Measurements from ENCODE around the gene GALNTL6.
A peak's percentile ranks its signal among the peaks of the same experiment; 100 is the strongest.
"Not testable (repeated sequence)": the region's sequence is repeated elsewhere in the genome, so short reads cannot be mapped to it uniquely, and the experiment has no call there.

The GALNTL6 gene

DNA sequence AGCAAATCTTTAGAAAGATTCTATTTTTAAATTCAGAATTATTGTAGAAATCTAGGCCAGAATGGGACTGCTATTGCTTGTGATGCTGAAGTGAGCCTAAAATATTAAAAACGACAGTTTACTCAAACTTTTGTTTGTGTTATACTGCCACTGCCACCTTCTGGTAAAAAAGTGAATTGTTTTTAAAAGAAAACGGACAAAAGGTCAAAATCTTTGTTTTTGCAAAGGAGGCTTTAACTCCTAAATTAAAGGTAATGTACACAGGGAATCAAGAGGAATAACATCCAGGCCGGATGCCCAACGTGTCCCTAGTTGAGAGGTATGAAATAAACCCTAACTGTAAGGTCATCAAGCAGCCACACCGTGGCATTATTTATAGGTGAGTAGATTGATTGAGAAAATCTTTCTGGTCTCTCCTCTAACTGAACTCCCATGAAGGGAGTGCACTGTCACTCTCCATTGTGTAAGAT lies 1017.1 kb downstream of the GALNTL6 start:
- DNase-seq = peak; percentile 22

DNA sequence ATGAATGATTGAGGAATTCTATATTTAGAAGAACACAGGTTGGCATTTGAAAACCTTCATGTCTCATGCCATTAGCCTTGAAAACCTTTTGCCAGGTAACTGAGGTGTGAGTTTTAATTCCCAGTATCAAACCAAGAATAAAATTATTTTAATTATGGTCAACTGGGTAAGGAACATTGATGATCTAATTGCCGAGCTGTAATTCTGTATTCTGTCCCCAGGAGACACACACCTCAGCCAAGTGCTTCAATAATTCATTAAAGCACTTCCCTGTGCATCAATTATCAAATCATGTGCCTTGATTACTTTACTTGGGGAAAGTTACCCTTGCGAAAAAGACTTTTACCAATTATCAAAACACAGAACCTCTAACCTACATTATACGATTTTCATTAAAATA lies 1023.5 kb downstream of the GALNTL6 start:
- no peak for DNase-seq

DNA sequence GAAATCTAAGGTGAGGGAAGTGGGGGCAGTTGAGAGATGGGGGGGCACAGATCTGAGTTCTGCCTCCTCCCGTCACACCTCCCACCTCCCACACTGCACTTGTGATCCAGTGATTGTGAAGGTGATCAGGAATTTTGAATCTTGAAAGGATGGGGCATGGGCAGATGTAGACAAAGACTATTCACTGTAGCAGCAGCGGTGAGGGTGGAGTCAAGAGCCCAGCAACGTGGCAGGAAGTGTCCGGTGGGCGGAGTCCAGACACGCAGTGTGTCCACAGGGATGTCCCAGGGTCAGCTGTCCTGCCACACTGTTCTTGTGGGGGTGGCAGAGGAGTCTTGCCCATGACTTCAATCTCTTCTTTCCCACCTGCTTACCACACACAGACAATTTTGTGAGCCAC lies 1024.9 kb downstream of the GALNTL6 start:
- DNase-seq = no peak

DNA sequence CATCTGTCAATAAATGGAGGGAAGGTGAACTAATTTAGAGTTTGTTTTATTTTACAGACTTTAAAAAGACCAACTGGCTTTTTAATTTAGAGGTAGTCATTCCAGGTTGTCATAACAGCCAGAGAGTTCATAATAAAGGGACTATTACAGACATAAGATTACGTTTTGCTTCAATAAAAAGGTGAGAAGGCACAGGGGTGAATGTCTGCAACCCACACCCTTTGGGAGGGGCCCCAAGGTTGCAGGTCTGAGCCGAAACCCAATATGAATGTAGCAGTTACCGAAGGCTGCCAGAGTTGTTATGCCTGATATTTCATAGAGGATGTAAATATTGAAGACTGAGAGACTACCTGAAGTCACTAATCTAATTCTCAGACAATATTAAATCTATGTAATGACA lies 1025.7 kb downstream of the GALNTL6 start:
- no peak for DNase-seq

DNA sequence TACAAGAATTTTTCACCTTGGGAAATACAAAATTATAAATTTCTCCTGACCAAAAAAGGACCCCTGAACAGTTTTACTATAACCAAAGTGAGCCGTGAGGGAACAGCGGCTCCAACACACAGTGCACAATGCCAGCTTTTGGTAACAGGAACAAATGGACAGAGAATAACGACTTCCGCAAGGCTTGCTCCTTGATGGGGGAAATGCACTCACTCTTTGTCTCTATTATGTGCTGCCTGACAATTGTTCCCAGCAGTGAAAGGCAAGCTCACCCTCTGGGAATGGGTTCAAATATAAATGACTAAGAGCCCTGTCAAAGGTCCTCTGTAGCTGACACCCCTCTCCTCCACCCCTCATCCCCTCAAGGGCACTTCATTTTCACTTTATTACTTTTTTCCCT lies 1029.6 kb downstream of the GALNTL6 start:
- no peak for DNase-seq

DNA sequence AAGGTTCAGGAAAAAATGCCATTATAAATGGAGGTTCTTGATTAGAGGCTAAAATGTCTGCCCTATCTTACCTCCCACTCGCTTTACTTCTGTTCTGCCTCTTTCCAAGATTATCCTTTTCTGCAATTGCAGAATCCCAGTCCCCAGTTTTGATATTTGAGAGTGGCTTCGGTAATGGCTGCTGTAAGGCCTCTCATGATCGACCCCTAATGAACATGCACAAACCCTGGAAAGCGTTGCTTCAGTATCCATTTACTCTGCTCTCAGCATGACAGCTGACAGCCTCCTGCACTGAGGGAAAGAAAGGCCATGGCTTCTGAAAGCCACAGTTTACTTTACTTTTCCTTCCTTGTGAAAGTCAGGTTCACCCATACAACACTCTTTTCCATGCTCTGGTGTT lies 1030.0 kb downstream of the GALNTL6 start:
- no peak for DNase-seq

DNA sequence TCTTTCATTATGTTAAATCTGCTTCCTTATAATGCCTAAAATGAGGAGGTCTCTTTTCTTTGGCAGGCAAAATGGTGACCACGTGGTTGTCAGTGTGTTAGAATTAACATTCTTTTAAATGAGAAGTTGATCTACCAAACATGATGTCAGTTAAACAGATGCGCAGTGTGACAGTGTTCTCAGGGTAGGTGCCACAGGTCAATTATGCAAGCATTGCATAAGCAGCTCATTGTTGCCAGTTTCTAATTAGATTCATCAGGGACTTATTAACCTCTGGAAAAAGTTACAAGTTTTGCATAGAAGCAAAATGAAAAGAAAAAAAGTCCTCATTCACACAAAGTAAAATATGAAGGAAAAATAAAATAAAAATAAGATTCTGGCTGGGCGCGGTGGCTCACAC lies 1031.4 kb downstream of the GALNTL6 start:
- no peak for DNase-seq

DNA sequence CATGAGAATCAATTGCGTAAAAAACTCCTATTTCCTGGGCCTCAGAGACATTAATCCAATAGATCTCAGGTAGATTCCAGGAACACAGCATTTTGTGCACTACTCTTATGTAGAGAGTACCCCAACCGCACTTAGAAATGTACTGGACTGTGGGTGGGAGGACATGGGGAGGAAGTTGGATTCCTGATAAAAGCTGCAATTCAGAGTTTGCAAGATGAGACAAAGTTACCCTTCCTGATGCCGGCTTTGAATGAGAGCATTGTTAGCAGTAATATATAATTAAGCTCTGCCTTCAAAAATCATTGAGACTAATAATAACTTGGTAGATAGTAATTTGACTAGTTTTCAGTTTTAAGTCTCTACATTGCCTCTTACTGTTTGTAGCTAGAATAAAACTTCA lies 1032.1 kb downstream of the GALNTL6 start:
- no peak for DNase-seq

DNA sequence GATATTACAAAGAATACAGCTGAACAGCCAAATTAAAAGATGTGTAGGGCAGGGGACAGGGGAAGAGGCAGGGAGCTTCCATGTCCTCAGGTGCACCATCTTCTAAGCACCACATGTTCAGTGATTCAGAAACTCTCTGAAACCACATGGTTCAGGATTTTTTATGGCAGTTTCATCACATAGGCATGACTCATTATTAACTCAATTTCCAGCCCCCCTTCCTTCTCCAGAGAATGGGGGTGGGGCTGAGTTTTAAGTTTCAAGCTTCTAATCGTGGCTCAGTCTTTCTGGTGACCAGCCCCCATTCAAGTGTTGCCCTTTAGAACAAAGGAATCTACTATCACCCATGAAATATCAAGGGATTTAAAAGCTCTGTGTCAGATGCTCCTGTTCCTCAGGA lies 1037.6 kb downstream of the GALNTL6 start:
- no peak for DNase-seq

DNA sequence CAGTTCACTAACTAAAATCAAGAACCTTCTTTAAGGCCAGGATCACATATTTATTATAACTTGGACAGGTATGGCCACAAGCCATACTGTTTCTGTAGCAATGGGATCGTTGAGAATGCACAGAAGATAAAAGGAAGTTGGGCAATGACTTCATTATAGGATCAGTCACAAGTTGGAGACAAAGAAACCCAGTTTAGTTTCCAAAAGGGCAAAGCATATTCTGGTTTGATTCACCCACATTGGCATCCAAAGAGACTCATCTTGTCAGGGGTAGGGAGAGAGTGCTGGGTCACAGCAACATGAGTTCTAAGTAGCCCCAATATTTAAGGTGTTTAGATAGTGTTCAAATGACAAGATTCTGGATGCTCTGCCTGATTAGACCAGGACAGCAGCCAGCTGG lies 1038.3 kb downstream of the GALNTL6 start:
- no peak for DNase-seq

DNA sequence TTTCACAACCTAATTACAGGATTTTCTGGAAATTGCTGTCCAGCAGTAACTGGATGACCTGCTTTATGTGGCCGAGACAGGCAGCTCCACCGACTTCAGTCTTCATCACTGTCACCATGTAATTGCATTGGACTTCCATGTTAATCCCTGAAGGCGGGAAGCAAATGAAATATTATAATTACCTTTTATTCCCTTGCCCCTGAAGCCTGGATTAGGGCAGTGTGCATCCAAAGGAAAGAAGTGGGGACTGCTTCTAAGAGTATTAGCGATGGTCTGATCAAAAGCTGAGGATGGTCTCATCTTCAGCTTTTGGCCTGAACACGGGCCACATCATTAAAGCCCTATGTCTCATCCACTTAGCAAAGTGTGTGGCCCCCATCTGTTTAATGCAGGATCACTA lies 1043.8 kb downstream of the GALNTL6 start:
- DNase-seq = no peak

DNA sequence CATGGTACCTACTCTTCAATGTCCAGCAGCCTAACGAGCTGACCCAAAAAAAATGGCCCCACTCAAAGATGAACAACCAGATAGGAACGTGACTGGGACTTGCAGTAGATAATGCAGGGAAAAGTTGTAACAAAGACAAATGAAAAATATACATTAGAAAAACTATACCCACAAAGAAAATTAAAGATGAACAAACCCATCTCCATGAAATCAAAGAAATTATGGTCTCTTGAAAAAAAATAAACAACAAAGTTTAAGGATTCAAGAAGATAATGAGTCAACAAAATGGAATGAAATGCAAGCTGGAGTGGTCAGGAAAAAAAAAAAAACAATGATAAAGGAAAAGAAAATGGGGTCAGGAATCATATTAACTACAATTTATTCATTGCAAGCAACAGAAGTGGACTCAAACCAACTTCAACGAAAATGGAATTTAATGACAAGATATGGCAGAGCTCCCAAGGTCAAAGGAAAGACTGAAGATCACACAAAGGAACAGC lies 1045.6 kb downstream of the GALNTL6 start:
- no peak for DNase-seq

DNA sequence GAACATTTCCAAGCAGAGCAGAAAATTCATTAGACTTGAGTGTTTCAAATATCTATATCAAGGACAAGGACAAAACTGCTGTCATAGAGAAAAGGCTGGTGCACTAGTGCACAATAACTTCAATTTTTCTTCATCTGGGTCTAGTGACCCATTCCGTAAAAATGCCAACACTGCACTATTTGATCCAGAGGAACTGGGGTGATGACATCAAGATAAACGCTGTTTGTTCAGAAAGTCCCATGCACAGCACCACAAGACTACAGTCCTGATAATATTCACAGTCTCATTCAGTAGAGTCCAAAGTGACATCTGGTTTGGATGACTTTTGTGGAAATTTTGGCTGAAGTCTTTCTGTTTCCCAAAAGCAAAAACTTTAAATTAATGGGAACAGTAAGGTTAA lies 1051.9 kb downstream of the GALNTL6 start:
- no peak for DNase-seq

DNA sequence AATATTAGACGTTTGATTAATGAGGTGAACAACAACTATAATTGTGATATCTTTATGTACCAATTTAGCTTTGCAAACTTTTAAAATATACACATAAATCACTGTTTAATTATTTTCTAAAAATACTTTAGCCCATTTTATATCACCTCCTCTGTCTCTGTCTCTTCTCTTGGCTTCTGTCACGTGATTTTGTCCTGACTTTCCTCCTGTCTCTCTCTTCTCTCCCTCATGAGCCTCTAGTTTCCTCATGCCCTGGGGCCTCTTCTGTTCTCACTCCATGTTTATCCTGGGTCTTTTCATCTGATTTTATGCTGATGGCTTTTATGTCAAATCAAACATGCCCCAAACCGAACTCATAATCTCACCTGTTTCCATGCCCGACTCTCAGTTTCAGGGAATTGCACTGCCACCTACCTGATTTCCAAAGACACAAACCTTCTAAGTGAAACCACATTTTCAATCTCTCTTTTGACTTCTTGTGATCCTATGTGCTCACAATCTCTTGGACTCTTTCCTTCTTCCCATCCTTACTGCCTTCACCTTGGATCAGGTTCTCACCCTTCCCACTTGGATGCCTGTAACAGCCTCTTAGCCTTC lies 1052.4 kb downstream of the GALNTL6 start:
- no peak for DNase-seq

DNA sequence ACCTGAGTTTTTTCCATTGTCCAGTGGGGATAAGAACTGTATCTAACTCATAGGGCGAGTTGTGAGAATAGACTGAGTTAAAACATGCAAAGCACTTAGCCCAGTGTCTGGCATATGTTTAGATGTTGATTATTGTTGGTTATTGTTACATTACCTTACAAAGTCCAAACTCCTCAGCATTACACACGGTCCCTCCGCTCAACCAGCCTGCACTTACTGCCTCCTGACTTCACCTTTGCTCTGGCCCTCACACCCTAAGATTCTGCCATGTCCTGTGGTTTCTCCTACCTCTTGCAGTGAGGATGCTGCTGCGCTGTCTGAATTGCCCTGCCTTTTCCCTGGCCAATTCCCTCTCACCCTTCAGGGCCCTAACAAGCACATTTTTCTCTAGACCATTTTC lies 1053.2 kb downstream of the GALNTL6 start:
- DNase-seq = no peak

DNA sequence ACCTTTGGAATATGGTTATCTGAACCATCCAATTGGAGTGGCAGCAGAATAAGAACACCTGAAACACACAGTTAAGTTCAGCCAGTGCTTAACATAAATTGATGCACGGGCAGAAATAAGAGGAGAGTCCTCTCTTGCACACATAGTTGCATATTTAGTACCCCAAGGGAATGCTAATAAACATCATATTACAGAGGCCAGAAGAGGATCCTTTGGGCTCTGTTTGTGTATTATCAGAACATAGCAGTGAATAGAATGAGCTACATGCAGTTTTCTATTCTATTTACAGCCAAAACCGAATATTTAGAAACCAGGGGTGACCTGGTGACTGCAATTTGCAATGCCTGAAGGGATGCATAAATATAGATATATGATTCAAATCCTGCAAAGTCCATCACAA lies 1054.6 kb downstream of the GALNTL6 start:
- DNase-seq = no peak

DNA sequence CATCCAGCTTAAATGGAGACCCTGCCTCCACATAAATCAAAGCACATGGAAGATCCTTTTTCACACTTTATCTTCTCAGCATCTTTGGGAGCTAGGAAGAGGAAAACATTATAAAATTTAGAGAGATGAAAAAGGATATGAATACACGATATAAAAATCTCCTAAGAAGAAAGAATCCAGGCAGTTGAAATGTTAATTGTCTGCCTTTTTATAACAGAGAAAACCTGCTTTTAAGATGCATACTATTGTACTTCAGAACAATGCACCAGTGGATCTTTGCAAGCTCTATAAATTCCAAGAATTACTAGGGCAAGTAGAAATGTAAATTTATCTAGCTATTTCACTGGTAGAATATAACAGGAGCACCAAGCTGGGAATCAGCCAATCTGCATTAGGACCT lies 1055.1 kb downstream of the GALNTL6 start:
- no peak for DNase-seq

DNA sequence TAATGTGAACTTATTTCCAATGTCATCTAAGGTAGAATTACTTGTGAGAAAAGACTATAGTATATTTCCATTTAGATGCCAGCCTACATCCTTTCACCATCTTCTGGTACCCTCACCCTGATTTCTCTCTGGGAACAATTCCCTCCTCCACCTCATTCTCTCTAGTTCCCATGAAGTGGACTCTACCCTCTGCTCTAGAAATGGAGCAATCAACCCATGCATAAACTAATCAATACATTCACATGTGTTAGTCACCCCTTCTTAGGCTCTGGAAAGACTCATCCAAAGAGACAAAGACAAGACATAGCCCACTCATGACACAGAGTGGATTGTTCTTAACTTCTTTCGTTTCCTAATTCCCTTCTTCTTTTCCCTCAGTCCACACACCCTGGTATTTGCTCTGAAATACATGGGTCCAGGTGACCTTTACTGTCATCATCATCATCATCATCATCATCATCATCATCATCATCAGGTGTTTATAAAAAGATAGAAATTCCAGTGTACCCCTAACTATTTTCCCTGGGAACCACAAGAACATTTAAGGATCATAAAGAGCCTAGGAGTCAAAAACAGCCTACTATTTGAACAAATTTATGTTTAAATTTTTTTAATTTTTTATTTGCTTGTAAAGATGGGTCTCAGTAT lies 1056.5 kb downstream of the GALNTL6 start:
- no peak for DNase-seq

DNA sequence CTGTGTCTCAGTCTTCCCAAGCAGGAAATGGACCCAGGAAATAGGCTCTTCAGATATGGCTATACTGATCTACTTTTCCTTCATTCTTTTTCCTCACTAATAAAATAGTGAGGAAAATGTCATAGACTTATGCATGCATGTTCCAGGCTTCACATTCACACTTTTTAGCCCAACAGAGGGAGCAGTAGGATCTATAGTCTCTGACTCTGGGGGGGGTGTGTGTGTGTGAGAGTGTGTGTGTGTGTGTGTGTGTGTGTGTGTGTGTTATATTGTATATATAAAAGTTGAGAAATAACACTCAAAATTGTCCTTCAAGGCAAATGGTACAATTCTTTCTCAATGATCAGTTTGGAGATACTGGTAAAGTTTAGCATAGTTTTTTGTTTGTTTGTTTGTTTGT lies 1058.2 kb downstream of the GALNTL6 start:
- no peak for DNase-seq

DNA sequence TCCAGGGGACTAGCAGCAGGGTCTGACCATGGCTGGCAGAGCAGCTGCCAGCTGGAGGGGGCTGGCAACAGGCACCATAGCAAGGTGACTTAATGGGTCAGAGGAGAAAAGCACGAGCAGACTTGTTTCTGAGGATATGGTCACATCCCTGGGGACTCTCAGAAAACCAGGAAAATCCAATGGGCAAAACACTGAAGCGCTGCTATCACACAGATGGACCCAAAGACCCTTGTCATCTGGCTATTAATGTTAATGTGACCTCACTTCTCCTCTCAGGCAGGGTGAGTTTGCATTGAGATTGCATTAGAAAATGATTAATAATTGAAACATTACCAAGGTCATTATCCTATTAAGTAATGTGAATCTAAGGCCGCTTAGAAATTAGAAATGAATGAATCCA lies 1061.7 kb downstream of the GALNTL6 start:
- no peak for DNase-seq

DNA sequence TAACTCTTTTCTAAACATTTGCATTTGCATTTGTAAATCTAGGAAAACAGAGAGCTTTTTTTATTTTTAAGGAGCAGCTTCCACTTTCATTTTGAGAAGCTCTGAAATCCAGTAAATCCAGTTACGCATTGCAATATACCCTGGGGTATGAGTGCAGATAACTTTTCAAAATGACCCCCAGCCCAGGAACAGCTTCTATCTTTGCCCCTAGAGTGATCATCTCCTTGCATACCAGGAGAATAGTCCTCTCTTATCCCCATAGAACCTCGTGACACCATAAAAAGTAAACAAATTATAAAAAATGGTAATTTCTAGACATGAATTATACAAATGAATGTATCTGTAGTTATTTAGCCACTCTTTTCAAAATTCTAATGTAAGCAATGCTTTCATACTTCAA lies 1063.2 kb downstream of the GALNTL6 start:
- no peak for DNase-seq

DNA sequence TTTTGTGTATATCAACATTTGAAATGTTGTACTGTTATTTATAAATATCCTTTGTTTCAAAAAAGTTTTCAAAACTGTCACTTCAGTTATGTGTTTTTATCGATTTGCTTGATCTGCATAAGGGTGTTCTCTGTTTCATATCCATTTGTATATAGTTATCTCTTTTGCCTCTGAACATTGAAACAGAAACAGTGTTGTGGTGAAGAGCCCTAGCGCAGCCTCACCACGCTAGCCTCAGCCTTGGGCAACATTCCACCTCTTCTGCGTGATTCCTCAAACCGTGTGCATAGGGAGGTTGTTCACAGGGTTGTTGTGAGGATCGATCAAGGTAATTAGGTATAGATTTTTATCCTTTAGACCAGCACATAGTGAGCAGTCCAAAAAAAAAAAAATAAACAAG lies 1068.4 kb downstream of the GALNTL6 start:
- DNase-seq = no peak

DNA sequence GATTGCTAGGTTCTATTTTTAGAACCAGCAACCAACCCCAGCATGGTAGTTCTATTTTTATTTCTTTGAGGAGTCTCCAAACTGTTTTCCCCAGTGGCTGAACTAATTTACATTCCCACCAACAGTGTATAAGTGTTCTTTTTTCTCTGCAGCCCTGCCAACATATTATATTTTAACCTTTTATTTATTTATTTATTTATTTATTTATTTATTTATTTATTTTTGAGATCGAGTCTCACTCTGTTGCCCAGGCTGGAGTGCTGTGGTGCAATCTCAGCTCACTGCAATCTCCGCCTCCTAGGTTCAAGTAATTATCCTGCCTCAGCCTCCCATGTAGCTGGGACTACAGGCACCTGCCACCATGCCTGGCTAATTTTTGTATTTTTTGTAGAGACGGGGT lies 1074.2 kb downstream of the GALNTL6 start:
- DNase-seq = not testable (repeated sequence)

DNA sequence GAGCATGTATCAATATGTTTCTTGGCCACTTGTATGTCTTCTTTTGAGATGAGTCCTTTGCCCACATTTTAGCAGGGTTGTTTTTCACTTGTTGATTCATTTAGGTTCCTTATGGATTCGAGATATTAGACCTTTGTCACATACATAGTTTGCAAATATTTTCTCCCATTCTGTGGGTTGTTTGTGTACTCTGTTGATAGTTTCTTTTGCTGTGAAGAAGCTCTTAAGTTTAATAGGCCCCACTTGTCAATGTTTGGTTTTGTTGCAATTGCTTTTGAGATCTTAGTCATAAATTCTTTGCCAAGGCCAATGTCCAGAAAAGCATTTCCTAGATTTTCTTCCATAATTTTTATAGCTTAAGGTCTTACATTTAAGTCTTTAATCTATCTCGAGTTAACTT lies 1074.8 kb downstream of the GALNTL6 start:
- DNase-seq = no peak

DNA sequence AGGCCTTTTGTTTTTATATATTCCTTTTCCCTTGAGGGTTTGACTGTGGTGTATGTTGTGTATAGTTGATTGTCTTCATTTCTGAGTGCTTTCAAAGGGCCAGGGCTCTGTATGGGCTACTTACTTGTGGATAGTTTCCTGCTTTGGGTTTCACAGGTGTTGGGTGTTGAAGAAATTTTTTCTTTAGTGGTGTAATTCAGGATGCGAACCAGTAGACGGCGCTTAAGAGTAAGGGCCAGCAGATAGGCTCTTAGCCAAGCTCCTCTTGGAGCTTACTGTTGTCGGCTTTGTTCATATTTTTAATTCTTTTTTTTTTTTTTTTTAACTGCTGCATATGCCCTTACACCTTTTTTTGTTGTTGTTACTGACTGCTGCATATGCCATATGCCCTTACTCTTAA lies 1079.1 kb downstream of the GALNTL6 start:
- DNase-seq = peak; percentile 46

Measured in hematopoietic multipotent progenitor cell treated with erythropoietin and hydrocortisone succinate and interleukin-3 and kit ligand, for 8 days (in vitro differentiated cells).